ENCODE data around the gene LAMC3.

LAMC3 gene

DNA sequence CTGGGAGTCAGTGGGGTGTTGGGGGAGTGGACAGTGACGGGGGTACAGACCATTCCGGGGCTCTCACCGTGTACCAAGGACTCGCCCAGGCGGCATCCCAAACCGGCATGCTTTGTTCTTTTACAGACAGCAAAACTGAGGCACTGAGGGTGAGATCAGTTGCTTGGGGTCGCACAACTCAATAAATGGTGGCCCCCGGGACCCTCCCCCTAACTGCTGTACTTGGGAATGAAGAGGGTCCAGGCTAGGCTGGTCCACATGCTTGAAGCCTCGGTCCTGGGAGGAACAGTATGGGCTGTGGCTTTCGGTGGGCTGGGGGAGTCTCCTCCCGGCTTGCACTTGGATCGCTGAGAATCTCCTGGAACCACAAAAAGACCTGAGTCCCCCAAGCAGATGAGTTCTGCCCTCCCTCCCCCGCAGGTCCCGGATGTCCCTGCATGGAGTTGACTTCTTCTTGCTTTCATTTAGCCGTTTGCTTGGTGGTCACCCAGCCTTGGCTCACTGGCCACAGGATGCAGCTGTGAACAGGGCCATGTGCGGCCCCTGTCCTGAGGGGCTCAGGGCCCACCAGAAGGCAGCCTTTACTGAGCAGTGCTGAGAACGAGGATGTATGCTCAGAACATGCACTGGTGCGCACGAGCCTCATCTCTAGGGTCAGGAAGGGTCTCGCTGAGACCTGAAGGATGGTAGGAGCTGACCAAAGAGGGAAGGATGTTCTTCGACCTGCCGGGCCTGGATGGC, 4.2 kb downstream of the LAMC3 start:
- no peak for DNase-seq

GRCh38 chr9:131013771-131014676, 5.0 kb downstream of the LAMC3 start:
- DNase-seq = no peak

- no peak for DNase-seq
Measured at GRCh38 chr9:131015112-131015511, 6.1 kb downstream of the LAMC3 start.

GRCh38 chr9:131015876-131016397, 7.0 kb downstream of the LAMC3 start:
- DNase-seq = no peak

DNA sequence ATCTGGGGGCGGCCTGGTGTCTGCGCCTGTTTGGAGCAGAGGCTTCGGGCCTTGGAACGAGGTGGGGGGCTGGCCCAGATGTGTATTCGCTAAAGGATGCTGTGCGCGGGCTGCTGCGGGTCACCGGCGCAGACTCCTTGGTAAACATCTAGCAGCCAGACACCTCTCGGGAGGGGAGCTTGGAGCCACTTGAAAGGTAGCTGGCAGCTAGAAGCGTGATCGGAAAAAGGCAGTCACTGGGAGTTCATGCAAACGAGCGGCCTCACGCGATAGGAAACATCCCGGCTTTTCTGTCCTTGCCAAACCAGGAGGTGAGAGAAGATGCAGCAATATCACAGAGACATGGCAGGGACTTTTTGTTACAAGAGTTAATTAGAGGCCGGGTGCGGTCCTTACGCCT, 8.1 kb downstream of the LAMC3 start:
- no peak for DNase-seq

- DNase-seq = no peak
Measured at GRCh38 chr9:131018621-131019020, 9.6 kb downstream of the LAMC3 start.

GRCh38 chr9:131019388-131020239, 10.6 kb downstream of the LAMC3 start:
- no peak for DNase-seq

DNA sequence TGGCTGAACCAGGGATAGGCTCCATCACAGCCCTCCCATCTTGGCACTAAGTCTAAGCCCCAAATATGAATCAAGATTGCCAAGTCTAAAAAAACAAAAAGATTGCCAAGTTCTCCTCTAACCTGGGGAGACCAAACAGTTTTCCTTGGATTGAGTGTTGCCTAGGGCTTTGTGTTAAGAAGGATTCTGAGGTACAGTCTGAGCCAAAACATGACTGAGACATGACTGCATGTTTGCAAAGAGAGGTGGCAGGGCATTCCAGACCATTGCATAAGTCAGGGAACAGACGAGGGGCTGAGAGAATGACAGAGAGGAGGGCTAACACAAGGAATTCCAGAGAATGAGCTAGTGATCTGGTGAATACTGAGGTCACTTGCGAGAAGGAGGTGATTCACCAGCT, 11.4 kb downstream of the LAMC3 start:
- DNase-seq = no peak

DNA sequence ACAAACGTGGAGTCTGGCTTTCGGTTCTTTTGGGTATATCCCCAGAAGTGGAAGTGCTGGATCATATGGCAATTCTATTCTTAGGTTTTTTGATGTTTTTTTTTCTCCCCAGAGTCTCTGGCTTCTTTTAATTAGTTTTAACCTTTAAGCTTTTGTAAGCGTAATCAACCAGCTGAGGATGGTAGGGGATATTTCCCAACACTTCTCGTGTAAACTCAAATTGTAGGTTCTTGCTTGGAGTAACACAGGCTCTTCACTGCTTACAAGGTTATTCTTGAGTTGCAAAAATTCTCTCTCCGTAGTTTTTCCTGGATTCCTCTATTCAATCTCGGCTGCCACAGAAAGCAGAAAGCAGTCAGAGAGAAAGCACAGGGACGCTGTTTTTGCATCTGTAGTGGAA, 11.9 kb downstream of the LAMC3 start:
- DNase-seq = no peak

DNA sequence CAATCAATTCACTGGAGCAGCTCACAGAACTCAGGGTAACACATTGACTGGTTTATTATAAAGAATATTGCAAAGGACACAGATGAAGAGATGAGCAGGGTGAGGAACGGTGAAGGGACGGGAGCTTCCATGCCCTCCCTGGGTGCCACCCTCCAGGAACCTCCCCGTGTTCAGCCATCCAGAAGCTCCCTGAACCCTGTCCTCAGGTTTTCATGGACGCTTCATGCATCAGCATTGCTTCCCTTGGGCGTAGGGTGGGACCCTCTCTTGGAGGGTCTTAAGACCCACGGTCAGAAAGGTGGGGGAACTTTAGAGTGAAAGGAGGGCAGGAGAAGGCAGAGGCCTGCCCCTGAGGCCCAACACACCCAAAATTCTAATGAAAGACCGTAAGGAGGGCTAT, 12.8 kb downstream of the LAMC3 start:
- DNase-seq = no peak

DNA sequence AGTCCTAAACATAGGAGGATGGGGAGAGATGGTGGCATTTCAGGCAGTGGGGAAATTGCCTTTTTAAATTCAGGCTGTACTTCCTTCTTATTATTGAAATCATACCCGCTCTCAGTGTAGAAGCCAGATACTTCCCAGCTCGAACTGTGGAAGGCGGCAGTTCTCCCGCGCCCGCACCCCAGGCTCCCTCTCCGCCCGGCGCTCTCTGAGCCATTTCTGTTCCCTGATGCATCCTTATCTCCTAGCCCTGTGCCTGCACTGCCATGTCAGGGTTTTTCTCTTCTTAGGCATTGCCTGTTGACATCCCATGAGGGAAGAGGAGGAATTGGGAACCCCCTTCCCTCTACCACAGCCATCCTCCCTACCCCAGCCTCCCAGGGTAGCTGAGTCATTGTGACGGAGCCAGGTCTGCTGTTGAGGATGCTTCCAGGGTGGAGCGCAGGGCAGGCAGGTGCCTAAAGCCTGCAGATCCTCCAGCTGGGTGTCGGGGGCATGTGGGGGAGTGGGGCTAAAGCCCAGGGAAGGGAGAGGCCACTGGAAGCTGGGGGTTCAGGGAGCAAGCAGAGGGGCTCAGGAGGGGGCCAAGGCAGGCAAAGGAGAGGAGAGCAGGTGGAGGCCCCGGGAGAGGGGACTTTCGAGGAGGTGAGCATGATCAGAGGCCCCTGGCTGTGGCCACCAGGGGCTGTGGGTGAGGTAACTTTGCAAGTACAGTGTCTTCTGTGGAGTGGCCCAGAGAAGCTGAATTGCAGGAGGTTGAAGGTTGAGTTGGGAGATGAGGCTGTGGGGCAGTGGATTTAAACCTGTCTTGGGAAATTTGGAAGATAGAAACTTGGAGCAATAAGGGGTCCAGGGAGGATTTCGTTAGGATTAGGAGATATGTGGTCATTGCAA, 16.2 kb downstream of the LAMC3 start:
- no peak for DNase-seq

GRCh38 chr9:131025953-131026858, 17.2 kb downstream of the LAMC3 start:
- DNase-seq = no peak

DNA sequence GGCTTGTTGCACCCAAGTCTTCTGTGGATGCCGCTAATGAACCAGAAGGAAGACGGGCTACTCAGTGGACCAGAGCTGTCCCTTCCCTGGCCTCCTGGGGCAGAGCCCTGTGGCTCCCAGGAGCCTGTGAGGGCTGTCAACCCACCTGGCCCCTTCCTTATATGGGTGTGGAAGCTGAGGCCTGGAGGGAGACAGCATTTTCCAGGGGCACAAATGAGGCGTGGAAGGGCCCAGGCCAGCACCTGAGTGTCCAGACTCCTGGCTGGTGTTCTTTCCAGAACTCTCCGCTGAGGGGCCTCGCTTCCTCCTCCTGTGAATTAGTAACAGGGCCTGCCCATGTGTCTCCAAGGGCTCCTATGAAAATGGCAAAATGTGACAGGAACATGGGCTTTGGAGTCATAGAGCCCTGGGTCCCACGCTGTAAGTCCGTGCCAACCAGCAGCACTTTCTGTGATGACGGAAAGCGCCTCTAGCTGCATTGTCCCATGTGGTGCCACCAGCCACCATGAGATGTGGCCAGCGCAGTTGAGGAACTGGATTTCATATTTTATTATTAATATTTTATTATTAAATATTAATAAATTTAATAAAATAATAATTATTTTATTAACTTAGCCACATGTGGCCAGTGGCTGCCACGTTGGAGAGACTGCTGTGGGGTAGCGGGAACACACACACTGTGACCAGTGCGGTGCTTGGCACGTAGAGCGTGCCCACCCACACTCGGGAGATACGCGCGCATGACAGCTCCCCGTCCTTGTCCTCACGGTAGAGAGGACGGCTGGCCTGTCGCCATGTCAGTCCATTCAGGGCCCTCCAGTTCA, 18.3 kb downstream of the LAMC3 start:
- DNase-seq = no peak

DNA sequence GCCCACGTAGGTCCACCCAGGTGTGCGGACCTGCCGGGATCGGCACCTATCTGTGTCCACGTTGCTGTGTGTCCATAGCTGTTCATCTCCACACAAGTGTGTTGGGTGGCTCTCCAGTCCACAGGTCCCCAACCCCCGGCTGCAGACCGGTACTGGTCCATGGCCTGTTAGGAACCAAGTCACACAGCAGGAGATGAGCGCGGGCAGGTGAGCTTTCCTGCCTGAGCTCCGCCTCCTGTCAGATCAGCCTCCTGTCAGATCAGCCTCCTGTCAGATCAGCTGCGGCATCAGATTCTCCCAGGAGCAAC, 18.9 kb downstream of the LAMC3 start:
- DNase-seq = no peak

DNA sequence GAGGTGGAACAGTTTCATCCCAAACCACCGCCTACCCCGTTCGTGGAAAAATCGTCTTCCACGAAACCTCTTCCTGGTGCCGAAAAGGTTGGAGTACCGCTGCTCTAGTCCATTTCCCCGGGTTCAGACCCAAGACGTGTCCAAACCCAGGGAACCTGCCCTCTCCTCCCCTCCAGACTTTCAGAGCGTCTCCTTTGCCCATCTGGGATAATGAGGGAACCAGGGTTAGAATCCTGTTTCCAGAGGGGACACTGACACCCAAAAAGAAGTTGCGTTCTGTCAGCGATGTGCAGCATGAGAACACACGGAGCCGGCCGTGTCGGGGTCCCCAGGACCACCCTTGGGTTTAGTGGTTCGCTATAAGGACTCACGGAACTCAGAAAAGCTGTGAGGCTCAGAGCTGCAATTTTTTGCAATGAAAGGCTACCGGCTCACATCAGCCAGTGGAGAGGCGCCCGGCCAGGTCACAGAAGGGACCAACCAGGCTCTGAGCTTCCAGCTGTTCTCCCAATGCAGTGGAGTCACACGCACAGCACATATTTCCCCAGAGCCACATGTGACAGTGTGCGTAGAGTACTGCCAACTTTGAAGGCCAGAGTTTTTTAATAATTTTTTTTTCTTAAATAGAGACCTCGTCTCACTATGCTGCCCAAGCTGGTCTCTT, 19.4 kb downstream of the LAMC3 start:
- no peak for DNase-seq

DNA sequence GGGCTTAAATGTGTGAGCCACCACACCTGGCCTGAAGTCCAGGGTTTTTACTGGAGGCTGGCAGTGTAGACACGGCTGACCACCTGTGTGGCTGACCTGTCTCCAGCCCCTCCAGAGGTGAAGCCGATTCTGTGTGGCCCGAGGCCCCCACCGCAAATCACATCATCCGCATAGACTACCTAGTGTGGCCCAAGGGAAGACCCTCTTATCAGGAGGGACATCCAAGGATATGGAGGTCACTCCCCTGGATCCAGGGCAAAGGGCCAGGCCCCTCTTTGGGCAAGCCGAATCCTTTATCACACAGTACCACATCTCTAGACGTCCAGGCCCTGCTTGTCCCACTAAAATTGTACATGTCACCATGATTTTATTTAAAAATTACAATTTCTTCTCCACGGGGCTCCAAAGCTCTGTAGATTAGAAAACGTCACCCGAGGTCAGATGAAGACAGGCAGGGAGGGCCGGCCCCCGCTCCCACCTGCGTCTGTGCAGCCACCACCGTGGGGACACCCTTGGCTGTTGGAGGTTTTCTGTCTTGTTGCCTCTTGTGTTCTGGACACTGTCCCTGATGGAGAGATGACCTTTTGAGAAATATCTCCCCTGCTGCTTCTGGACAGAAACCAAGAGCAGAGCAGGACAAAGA, 20.1 kb downstream of the LAMC3 start:
- no peak for DNase-seq

GRCh38 chr9:131029574-131029952, 20.6 kb downstream of the LAMC3 start:
- no peak for DNase-seq

DNA sequence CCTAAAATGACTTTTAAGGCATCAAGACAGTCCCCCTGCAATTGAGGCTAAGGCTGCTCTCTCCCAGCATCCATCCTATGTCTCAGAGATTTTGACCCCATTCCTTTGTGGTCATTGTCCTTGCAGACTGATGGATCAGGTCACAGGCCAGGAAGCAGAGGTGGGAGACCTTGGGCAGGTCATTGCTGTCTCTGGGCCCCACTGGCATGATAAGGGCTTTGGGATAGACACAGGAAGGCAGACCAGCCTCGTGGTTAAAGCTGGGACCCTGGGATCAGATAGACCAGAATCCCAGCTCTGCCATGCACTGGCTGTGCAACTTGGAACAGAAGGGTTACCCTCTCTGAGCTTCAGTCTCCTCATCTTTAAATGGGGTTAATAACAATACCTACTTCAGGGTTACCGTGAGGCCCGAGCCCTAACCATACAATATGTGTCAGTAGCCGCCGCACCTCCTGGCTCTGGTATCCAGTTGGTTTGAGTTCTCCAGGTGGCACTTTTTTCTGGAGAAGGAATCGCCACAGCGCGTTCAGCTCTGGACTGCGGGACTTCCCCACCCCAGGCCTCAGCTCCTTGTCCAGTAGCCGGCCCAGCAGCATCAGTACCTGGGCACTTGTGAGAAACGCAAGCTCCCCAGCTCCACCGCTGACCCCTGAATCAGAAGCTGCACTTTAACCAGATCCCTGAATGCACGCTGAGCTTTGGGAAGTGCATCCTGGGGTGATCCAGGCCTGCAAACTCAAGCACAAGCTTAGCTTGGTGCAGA, 21.4 kb downstream of the LAMC3 start:
- no peak for DNase-seq

All from CD4-positive, alpha-beta T cell treated with Interferon gamma for 1 hour (primary cell).